Measurements from ENCODE around the gene NACA. TPM values are rescaled to one million over a fixed set of nuclear protein-coding genes. Genes with fewer than 3 reads are reported as not detected.
"Not testable (repeated sequence)": the region's sequence is repeated elsewhere in the genome, so short reads cannot be mapped to it uniquely, and the experiment has no call there.

NACA gene
- total and polyA plus RNA-seq, 12 donors: 757 to 1,809 (median 1,236) TPM

DNA sequence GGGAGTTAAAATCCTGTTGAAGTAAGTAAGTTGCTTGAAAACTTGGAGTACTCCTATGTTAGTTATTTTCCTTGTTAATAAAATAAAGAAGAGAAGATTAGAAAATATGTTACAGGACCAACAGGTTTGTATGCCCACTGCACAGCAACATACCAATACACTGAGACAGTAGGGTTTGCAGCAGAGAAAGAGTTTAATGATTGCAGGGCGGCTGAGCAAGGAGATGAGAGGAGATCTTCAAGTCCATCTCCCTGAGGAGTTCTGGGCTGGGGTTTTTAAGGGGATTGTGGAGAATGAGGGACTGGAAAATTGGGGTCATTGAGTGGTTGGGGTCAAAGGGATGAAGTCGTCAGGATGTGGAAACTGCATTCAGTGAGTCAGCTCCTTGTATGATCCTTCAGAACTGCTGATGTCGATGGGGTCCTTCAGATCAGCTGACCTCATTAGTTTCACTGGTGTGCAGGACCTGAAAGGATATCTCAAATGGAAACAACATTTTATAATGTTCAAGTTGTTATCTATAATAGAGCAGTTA, 33.7 kb upstream of the NACA start:
- TF ChIP-seq POLR2A (IDR thresholded peaks at IDR 0.05): no peak
- TF ChIP-seq, protein P1, sequence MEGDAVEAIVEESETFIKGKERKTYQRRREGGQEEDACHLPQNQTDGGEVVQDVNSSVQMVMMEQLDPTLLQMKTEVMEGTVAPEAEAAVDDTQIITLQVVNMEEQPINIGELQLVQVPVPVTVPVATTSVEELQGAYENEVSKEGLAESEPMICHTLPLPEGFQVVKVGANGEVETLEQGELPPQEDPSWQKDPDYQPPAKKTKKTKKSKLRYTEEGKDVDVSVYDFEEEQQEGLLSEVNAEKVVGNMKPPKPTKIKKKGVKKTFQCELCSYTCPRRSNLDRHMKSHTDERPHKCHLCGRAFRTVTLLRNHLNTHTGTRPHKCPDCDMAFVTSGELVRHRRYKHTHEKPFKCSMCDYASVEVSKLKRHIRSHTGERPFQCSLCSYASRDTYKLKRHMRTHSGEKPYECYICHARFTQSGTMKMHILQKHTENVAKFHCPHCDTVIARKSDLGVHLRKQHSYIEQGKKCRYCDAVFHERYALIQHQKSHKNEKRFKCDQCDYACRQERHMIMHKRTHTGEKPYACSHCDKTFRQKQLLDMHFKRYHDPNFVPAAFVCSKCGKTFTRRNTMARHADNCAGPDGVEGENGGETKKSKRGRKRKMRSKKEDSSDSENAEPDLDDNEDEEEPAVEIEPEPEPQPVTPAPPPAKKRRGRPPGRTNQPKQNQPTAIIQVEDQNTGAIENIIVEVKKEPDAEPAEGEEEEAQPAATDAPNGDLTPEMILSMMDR (IDR thresholded peaks at IDR 0.05): no peak
- intact Hi-C loops (cut with DNase I): loop anchor here (5.0 kb wide), 2 partner anchors 229 to 244 kb away; no protein-coding TSS in a partner anchor
- H3K27ac ChIP-seq: peak overlapping the region in 3 of 5 donors; percentile 5 to 30 (median 25)
- WGBS, 4 donors: 43 to 55% (median 48%) methylated on average over 3 of the region's 3 CpGs
- no peaks in the 10 kb centered on the region for H3K36me3 ChIP-seq (replicated peaks in 1 of 2)
- DNase-seq: peak in 4 of 7 donors; percentile 12 to 25 (median 18)
- H3K9me3 ChIP-seq (replicated peaks in 1 of 3): peaks cover 0 to 6% (median 0%) of the 10 kb centered on the region in 3 donors
- peaks cover 4 to 13% of the 10 kb centered on the region in 2 donors for H3K4me1 ChIP-seq (replicated peaks in 1 of 2)
- H3K4me3 ChIP-seq: no peak overlapping the region
- no peaks in the 10 kb centered on the region for H3K27me3 ChIP-seq

DNA sequence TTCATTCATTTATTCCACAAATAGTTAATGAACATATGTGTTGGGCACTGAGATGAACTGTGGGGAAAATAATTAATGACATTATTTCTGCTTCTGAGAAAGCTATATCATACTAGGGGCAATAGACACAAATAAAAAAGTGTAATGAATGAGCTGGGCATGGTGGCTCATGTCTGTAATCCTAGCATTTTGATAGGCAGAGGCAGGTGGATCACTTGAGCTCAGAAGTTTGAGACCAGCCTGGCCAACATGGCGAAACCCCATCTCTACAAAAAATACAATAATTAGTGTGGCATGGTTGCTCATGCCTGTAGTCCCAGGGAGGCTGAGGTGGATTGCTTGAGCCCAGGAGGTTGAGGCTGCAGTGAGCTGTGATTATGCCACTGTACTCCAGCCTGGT, 32.9 kb upstream of the NACA start:
- H3K4me1 ChIP-seq (replicated peaks in 1 of 2): peaks cover 4 to 13% of the 10 kb centered on the region in 2 donors
- not testable (repeated sequence) for DNase-seq; H3K4me3 ChIP-seq; H3K27ac ChIP-seq; H3K9me3 ChIP-seq (replicated peaks in 1 of 3); H3K36me3 ChIP-seq (replicated peaks in 1 of 2); H3K27me3 ChIP-seq
- WGBS, 4 donors: 95 to 100% (median 100%) methylated on average over 1 of the region's 1 CpG
- intact Hi-C loops (cut with DNase I): loop anchor here (5.0 kb wide), 2 partner anchors 229 to 244 kb away; no protein-coding TSS in a partner anchor

DNA sequence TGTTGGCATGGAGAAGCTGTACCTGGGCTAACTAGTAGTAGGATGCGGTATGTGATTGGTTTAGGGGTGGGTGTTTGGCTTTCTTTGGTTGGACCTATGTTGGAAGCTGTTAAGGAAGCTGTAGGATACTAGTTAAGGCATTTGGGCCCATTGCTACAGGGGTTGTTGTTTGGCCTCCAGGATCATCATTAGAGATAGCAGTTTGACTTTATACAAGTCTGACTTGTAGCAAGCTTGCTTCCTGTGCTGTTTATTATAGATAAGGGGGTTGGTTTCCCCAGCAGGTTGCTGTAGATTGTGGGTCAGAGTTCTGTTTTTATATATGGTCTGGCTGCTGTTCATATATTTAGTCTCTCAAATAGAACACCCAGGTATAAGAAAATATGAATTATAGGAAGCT, 28.5 kb upstream of the NACA start:
- intact Hi-C loops (cut with DNase I): no loop called here
- H3K36me3 ChIP-seq (replicated peaks in 1 of 2): no peaks in the 10 kb centered on the region
- H3K4me3 ChIP-seq: no peak overlapping the region
- peaks cover 3 to 10% of the 10 kb centered on the region in 2 donors for H3K4me1 ChIP-seq (replicated peaks in 1 of 2)
- WGBS, 4 donors: 95 to 100% (median 100%) methylated on average over 1 of the region's 1 CpG
- peaks cover 0 to 4% (median 0%) of the 10 kb centered on the region in 3 donors for H3K9me3 ChIP-seq (replicated peaks in 1 of 3)
- TF ChIP-seq, protein P1 (IDR thresholded peaks at IDR 0.05): no peak
- TF ChIP-seq POLR2A (IDR thresholded peaks at IDR 0.05): no peak
- no peak for DNase-seq
- H3K27me3 ChIP-seq: no peaks in the 10 kb centered on the region
- no peak overlapping the region for H3K27ac ChIP-seq

DNA sequence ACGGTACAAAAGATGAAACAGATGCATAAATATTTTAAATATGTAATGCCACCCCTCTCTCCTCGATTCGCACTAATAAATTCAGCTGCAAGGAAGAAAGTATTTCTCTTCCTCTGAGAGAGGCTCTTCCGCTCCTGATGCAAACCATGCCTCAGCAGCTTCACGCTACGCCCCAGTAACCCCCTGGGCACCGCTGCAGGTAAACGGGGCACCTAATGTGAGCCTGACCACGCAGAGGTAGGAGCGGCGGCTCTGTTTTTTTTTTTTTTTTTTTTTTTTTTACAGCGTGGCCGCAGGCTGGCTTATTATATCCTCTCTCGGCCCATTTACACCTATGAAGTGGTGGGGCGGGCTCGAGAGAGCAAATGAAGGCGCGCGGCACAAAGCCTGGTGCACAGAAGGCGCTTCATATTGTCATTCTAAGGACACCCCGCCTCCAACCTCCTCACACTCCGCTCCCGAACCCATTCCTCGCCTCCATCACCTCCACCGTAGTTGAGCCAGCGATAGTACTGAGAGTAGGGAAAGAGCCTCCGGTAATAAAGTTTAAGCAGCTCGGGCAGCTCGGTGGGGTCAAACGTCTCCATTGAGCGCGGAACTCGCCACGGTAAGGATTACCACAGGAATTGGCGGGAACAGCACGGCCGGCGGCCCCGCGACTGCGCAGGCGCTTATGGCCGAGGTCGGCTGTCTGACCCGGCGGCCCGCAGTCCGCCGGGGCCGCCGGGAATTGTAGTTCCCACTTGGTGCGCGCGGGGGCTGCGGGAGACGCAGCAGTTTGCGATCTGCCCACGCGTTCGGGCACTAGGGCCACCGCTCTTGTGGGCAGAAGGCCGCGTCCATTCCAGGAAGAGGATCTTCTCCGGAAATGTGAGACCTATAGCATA, 26.9 kb upstream of the NACA start, which contains the start of gene PRIM1:
TSS of gene PRIM1 (minus strand) at position 612 of the 887 bp plus-strand sequence. CDS start at position 587, 25 bp downstream.
- H3K27ac ChIP-seq: peak within 1 kb of the TSS in 2 of 5 donors; percentile 27 to 31
- H3K4me1 ChIP-seq (replicated peaks in 1 of 2): peaks cover 3 to 10% of the 10 kb centered on the region in 2 donors
- no peaks in the 10 kb centered on the region for H3K36me3 ChIP-seq (replicated peaks in 1 of 2)
- peak within 1 kb of the TSS; percentile 62 to 73 (median 68) for H3K4me3 ChIP-seq
- DNase-seq: peak; percentile 73 to 88 (median 80)
- TF ChIP-seq POLR2A (IDR thresholded peaks at IDR 0.05): peak in 1 of 2 donors; percentile 12
- TF ChIP-seq, protein P1 (IDR thresholded peaks at IDR 0.05): peak in 3 of 6 experiments; percentile 5 to 29 (median 23)
- H3K27me3 ChIP-seq: no peaks in the 10 kb centered on the region
- no peaks in the 10 kb centered on the region for H3K9me3 ChIP-seq (replicated peaks in 1 of 3)
- 0 to 1% (median 0%) methylated on average over 32 to 64 of the region's 64 CpGs for WGBS, 4 donors
- intact Hi-C loops (cut with DNase I): no loop called here

DNA sequence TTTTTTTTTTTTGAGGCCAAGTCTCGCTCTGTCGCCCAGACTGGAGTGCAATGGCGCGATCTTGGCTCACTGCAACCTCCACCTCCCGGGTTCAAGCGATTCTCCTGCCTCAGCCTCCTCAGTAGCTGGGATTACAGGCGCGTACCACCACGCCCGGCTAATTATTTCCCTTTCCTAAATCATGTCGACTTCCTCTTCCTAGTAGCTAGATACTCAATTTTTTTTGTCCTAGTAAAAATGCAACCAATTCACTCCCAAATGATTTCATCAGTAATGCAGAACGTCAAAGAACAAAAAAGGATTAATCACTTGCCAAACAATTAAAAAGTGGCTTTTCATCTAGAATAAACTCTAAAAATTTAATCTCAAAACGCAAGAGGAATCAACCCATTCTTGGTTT, 25.5 kb upstream of the NACA start:
- H3K36me3 ChIP-seq (replicated peaks in 1 of 2); intact Hi-C loops (cut with DNase I); DNase-seq; H3K27me3 ChIP-seq; H3K9me3 ChIP-seq (replicated peaks in 1 of 3); H3K27ac ChIP-seq: not testable (repeated sequence)
- H3K4me1 ChIP-seq (replicated peaks in 1 of 2): peaks cover 3 to 10% of the 10 kb centered on the region in 2 donors
- H3K4me3 ChIP-seq: peak overlapping the region in 1 of 4 donors; percentile 66
- 79 to 86% (median 84%) methylated on average over 13 of the region's 13 CpGs for WGBS, 4 donors
